GM19452 (cell line): ENCODE data around the gene CTNNA1.
"Not testable (repeated sequence)": the region's sequence is repeated elsewhere in the genome, so short reads cannot be mapped to it uniquely, and the experiment has no call there.

Source experiments
- ATAC-seq: cut with Tn5 transposase; IDR thresholded peaks from one replicate; pipeline ENCODE4 v1.9.1; 2021; ENCODE audit not compliant: unreplicated experiment

Gene CTNNA1, protein sequence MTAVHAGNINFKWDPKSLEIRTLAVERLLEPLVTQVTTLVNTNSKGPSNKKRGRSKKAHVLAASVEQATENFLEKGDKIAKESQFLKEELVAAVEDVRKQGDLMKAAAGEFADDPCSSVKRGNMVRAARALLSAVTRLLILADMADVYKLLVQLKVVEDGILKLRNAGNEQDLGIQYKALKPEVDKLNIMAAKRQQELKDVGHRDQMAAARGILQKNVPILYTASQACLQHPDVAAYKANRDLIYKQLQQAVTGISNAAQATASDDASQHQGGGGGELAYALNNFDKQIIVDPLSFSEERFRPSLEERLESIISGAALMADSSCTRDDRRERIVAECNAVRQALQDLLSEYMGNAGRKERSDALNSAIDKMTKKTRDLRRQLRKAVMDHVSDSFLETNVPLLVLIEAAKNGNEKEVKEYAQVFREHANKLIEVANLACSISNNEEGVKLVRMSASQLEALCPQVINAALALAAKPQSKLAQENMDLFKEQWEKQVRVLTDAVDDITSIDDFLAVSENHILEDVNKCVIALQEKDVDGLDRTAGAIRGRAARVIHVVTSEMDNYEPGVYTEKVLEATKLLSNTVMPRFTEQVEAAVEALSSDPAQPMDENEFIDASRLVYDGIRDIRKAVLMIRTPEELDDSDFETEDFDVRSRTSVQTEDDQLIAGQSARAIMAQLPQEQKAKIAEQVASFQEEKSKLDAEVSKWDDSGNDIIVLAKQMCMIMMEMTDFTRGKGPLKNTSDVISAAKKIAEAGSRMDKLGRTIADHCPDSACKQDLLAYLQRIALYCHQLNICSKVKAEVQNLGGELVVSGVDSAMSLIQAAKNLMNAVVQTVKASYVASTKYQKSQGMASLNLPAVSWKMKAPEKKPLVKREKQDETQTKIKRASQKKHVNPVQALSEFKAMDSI

DNA sequence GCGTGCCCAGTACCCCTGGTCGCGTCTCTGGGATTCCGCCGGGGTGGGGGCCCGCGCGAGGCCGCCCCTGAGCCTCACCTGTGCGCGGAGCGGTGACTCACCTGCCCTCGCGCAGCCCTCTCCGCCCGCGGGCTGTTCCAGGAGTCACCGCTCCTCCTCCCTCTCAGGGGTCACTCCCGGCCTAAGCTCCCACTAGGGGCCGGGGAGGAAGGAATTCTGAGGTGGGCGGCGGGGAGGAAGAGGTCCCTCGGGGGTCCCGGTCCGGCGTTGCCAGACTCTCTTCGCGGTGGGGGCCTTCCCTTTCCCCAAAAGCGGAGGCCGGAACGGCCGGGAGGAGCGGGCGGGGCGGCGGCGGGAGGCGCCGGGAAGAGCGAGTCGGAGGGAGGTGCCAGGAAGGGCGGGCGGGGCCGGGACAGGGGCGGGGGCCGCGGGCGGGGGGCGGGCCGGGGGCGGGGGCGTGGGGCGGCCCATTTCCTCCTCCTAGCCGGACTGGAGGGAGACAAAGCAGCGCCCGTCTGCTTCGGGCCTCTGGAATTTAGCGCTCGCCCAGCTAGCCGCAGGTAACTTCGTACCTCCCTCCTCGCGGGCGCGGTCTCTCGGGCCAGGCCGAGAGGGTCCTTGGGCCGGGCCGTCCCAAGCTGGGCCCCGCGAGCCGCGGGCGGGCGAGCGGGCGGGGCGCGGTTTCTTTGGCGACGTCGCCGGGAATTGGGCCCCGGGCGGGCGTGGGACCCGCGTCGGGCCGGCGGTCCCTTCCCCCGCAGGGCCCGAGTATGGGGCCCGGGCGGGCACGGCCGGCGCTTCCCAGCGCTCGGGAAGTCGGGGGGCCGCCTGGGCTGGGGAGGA is at the start of gene CTNNA1:
CTNNA1 (plus strand) TSS at position 475 of the 843 bp plus-strand sequence. CDS start 28,500 bp downstream, outside the sequence.
- peak; percentile 61 for ATAC-seq

- ATAC-seq = not testable (repeated sequence)
Observed at GRCh38 chr5:138703777-138704176, 49.4 kb upstream of the CTNNA1 start.

GRCh38 chr5:138705007-138705406 is 48.2 kb upstream of the CTNNA1 start:
- no peak for ATAC-seq

DNA sequence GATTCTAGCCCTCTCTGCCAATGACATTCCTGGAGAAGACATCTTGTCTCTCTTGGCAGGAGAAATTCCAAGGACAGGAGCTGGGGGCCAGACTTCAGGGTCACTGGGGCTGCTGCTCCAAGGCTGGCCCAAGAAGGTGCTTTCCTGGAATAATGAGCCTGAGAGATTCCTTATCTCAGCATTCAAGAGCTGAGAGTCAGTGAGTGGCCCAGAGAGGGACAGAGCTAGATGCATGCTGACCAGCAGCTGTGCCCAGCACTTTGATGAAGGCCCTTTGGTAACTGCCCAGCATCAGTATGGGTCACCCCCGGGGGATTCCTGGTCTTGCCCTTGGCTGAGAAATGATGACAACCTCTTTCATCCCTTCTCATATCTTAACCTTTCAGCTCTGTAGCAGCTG is 47.7 kb upstream of the CTNNA1 start:
- no peak for ATAC-seq

- no peak for ATAC-seq
Observed at GRCh38 chr5:138706655-138707480, 46.4 kb upstream of the CTNNA1 start.

DNA sequence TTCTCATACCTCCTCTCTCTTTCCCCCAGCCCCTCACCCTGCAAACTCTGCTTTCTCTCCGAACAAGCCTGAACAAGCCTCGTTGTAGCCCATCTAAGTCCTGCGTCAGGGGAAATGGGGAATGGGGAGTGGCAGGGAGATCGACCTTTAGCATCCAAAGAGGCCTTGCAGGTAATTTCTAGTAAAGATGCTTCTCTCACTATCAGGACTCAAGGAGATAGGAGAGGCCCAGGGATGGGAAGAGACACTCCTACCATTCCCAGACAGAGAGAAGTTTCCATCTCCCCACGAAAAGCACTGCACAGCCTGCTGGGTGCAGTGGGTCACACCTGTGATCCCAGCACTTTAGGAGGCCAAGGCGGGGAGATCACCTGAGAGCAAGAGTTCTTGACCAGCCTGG is 44.4 kb upstream of the CTNNA1 start:
- ATAC-seq = no peak

GRCh38 chr5:138709202-138709601 is 44.0 kb upstream of the CTNNA1 start:
- no peak for ATAC-seq

DNA sequence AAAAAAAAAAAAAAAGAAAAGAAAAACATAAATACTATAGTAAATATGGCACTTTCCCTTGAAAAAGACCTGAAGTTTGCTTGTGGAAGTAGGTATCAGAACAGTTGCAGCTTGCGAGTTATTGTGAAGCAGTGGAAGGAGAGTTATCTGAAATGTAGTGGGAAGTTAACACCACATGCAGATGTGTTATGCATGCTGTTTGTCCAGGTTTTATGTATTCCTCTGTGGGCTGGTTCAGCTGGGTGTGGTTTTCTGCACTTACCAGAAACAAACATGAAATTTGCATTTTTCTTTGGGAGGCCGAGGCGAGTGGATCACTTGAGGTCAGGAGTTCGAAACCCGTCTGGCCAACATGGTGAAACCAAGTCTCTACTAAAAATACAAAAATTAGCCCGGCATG is 42.1 kb upstream of the CTNNA1 start:
- no peak for ATAC-seq

- ATAC-seq = no peak
Observed at GRCh38 chr5:138711811-138712210, 41.4 kb upstream of the CTNNA1 start.

GRCh38 chr5:138712324-138712723 is 40.9 kb upstream of the CTNNA1 start:
- no peak for ATAC-seq

DNA sequence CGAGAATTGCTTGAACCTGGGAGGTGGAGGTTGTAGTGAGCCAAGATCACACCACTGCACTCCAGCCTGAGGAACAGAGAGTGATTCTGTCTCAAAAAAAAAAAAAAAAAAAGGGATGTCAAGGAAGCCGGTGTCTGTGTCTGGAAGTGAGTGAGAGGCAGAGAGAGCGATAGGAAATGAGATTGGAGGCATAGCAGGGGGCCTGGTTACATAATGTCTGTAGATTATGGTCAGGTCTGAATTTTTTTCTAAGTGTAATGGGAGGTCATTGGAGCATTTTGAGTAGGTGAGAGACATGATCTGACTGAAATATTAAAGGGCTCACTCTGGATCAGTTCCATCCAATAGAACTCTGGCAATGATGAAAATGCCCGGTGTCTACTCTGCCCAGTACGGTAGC is 40.4 kb upstream of the CTNNA1 start:
- no peak for ATAC-seq

- ATAC-seq = no peak
Observed at GRCh38 chr5:138713247-138713646, 40.0 kb upstream of the CTNNA1 start.

GRCh38 chr5:138714694-138715093 is 38.5 kb upstream of the CTNNA1 start:
- no peak for ATAC-seq

DNA sequence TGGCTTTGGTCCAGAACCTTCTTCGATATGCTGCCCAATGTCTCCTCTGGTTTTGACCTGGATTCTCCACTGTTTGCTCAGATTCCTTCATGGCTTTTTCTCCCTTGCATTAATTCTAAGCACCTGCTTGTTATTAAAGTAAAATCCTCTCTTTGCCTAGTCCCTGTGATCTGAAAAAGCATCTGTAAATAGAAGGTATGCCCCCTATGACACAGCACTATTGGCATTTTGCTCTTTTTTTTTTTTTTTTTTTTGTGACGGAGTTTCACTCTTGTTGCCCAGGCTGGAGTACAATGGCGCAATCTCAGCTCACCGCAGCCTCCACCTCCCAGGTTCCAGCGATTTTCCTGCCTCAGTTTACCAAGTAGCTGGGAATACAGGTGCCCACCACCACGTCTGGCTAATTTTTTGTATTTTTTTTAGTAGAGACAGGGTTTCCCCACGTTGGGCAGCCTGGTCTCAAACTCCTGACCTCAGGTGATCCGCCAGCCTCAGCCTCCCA is 37.2 kb upstream of the CTNNA1 start:
- ATAC-seq = not testable (repeated sequence)

DNA sequence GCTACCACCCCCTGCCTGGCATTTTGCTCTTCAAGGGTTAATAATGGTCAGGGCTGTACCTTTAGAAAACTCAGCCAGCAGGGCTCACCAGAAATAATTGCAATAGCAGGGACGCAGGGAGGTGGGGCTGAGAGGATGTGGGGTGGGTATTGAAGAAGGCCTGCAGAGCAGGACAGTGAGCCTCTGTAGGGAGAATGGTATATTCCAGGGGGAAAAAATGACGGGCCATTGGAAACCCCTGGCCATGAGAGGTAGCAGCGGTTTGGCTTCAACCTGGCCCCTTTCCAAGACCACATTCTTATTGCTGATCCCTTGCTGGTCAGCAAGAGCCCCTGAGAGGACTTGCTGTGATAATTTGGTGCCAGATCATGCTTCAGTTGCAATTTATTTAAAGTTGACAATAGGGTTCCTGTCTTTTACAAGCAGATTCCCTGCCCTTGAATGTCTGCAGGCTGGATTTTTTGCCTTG is 36.7 kb upstream of the CTNNA1 start:
- no peak for ATAC-seq

GRCh38 chr5:138717399-138717798 is 35.8 kb upstream of the CTNNA1 start:
- ATAC-seq = no peak

DNA sequence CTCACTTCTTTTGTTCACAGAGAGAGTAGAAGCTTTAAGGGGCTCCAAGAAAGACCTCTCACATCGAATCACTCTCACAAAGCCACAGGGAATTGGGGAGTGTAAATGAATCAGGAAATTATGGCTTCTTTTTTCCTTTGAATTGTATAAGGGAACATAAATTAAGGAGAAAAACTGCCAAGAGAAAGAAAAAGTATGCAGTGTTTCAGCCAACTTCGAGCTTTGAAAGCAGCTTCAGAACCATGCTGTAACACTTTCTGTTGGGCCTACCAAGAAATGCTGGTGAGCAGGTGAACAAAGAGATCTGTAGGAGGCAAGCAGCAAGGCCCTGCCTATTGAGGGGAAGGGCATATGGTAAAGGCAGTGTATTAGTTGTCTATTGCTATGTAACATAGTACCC is 33.4 kb upstream of the CTNNA1 start:
- no peak for ATAC-seq

GRCh38 chr5:138720840-138721239 is 32.4 kb upstream of the CTNNA1 start:
- no peak for ATAC-seq

DNA sequence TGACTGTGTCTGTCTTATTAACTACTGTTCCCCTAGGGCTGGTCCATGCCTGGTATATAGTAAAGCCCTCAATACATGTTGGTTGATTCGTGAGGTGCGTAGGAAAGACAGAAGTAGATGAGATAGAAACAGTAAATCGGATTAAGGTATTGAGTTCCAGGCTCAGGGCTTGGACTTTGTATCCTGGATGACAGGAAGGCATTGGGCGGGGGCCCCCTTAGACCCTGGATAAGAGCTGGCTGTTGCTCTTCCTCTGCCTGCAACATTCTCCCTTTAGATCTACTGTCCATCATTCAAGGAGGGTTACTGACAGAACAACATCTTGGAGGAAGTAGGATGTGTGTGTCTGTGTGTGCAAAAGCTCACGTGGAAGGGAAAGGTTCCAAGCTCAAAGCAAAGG is 31.2 kb upstream of the CTNNA1 start:
- ATAC-seq = no peak
